ENCODE results near the gene MROH8. TPM values are rescaled to one million over a fixed set of nuclear protein-coding genes. Genes with fewer than 3 reads are reported as not detected.

MROH8 gene
- total RNA-seq = 1 to 10 TPM; 1.4 to 5.0 (median 3.6) TPM

DNA sequence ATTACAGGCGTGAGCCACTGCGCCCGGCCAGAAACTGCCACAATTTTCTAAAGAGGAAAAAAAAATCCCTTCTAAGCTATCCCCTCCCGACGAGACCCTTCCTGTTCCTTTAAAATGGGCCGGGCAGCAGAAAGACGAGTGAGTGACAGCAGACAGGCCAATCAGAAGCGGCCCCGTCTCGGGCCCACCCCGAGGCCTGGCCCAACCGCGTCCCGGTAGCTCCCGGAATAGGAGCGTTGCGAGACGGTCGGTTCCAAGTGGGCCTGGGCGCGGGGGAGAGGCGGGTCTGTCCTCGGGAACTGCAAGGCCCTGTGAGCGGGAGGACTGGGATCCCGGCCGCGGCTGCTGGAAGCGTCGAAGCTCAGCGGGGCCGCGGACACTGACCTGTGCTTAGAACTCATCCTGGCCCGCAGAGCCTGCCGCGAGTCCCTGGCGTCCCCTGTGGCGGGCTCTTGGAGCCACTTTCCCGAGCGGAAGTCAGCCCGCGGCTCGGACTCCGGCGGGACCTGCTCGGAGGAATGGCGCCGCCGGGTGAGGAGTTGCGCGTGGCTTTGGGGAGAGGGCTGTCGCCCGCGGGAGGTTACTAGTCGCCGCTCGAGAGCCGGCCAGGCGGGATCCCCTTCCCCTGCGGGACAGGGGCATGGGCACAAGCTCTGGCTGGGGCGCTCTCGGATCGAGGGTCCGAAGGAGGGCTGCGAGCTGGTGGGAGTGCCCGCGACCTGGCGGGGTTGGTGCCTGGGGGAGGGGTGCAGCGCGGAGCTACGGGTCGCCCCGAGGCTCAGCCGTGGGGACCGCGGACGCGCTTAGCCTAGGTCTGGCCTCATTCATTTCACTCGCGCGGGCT is at the start of gene MROH8, which contains the start of gene RPN2:
Gene MROH8 (minus strand): TSS at position 710 of the 844 bp plus-strand sequence.
Gene RPN2 (plus strand): TSS at position 492 of the 844 bp plus-strand sequence. CDS start 27 bp downstream, at position 519.
- ATAC-seq (ENCODE audit: low FRiP score) = peak; percentile 95
- peak; percentile 94 for DNase-seq (ENCODE audit: low spot score)
- TF ChIP-seq, protein P1, sequence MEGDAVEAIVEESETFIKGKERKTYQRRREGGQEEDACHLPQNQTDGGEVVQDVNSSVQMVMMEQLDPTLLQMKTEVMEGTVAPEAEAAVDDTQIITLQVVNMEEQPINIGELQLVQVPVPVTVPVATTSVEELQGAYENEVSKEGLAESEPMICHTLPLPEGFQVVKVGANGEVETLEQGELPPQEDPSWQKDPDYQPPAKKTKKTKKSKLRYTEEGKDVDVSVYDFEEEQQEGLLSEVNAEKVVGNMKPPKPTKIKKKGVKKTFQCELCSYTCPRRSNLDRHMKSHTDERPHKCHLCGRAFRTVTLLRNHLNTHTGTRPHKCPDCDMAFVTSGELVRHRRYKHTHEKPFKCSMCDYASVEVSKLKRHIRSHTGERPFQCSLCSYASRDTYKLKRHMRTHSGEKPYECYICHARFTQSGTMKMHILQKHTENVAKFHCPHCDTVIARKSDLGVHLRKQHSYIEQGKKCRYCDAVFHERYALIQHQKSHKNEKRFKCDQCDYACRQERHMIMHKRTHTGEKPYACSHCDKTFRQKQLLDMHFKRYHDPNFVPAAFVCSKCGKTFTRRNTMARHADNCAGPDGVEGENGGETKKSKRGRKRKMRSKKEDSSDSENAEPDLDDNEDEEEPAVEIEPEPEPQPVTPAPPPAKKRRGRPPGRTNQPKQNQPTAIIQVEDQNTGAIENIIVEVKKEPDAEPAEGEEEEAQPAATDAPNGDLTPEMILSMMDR (IDR thresholded peaks at IDR 0.05) = no peak

DNA sequence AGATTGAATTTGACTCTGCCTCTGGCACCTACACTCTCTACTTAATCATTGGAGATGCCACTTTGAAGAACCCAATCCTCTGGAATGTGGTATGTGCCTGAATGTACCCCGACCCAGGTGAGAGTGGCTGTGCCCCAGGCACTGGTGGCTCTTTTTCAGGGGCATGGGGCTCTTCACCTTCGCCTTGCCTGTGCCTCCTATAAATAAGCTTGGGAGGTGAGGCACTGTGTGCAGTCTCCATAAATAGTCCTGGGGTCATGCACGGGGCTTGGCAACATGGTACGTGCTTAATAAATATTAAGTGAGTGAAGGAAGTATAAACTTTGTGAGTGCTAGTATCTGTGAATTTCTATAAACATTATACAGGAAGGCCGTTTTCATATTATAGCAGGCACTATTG is 49.3 kb upstream of the MROH8 start:
- ATAC-seq (ENCODE audit: low FRiP score) (no peak), DNase-seq (ENCODE audit: low spot score) (no peak)
- TF ChIP-seq, protein P1 (IDR thresholded peaks at IDR 0.05) = no peak

DNA sequence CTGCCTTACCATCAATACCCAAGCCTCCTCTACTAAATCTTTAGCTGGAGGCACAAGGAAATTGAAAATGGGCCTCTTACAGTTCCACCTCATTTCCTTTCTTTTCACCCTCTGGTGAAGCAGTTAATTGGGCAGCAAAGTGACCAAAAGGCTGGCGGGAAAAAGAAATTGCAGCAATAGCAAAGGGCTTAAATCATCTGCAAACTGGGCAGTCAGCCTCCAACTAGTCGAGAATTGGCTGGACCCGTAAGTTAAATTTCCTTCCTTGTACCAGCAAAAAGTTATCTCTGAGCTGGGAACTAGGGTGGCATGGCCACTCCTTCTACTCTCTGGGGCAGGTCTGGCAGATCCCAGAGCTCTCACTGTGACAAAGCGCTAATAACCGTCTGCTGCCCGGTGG is 48.7 kb upstream of the MROH8 start:
- DNase-seq (ENCODE audit: low spot score) = no peak
- no peak for ATAC-seq (ENCODE audit: low FRiP score)
- TF ChIP-seq, protein P1 (IDR thresholded peaks at IDR 0.05) = no peak

DNA sequence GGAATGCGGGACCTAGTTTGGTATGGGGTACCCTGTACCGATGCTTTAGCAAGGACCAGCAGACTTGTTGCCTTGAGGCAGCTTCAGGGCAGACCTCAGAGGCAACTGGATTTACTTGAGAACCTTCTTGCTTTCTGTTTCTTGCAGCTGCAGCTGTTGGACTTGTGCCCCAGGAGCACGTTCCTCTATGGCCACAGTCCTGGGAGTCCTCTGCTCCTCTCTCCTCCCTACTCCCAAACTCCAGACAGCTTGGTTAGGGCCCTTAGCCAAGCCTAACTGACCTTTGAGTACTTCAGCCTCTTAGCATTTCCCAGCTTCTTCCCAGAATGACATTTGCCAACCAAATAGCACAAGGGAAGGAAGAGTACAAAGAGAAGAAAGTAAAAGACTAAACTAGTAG is 47.5 kb upstream of the MROH8 start:
- DNase-seq (ENCODE audit: low spot score) (no peak), ATAC-seq (ENCODE audit: low FRiP score) (no peak)
- TF ChIP-seq, protein P1 (IDR thresholded peaks at IDR 0.05) = no peak

DNA sequence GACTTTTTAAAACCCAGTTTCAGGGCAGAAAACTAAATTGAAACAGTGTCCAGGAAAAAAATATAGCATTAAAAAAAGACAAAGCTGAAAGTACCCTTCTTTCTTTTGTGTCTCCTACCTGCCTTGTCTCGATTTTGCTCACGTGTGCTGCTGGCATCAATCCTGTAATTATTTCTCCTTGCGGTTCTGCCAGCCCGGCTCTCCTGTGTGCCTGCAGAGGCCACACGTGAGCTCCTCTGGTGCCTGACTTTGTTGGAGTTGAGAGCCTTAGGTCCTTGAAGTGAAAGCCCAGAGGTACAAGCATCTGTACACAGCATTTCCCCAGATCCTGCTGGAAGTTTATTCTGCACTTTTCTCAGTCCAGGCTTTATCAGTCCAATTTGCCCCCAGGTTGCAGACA is 45.8 kb upstream of the MROH8 start:
- TF ChIP-seq, protein P1 (IDR thresholded peaks at IDR 0.05) = no peak
- DNase-seq (ENCODE audit: low spot score) (no peak), ATAC-seq (ENCODE audit: low FRiP score) (no peak)

DNA sequence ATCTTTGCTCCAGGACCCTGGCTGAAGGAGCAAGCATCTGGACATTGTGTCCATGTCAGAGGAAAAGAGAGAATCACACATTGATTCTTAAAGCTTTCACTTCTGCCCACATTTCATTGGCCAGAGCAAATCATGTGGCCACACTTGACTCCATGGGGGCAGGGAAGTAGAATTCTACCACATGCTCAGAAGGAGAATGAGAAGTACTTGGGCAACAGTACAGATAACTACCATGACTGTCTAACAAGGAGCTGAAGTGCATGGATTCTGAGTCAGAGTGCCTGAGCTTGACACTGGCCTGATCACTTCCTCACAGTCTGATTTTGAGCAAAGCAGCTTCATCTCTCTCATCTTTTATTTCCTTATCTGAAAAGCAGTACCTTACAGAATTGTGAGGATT is 43.7 kb upstream of the MROH8 start:
- TF ChIP-seq, protein P1 (IDR thresholded peaks at IDR 0.05) = no peak
- ATAC-seq (ENCODE audit: low FRiP score) (peak; percentile 74), DNase-seq (ENCODE audit: low spot score) (no peak)

DNA sequence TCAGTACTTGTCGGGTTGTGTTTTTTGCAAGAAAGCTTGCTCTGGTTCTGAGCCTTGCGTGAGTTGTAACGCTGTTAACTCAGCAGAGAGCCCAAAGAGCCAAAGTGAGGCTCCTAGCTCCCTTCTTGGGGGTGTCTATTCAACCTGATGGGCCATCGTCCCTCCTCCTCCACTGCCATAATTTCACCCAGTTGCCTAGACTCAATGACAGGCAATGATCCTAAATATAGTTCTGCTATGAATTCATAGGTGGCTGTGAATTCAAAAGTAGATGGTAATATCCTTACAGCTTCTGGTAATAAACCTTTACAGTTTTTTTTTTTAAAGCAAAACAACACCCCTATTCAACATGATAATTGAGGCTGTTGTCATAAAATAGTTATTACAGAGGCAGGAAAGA is 42.7 kb upstream of the MROH8 start:
- ATAC-seq (ENCODE audit: low FRiP score) (no peak), DNase-seq (ENCODE audit: low spot score) (no peak)
- TF ChIP-seq, protein P1 (IDR thresholded peaks at IDR 0.05) = no peak

Data from omental fat pad (tissue), 4 donors.